Muscle of leg (tissue), 11 donors: ENCODE results near the gene ZNF407. TPM values are rescaled to one million over a fixed set of nuclear protein-coding genes. Genes with fewer than 3 reads are reported as not detected.

Experiments
- DNase-seq: peaks from one replicate; pipeline ENCODE4 v3.0.0; 2013
- H3K27ac ChIP-seq: one replicate; pipeline ENCODE4 v1.5.1; 2013; ENCODE audit warnings: mild to moderate bottlenecking, low read length, control low read depth
- H3K27me3 ChIP-seq: one replicate; pipeline ENCODE4 v1.6.1; 2013; ENCODE audit warnings: low read length; ENCODE audit not compliant: control insufficient read depth, insufficient read depth
- H3K36me3 ChIP-seq: one replicate; pipeline ENCODE4 v1.6.1; 2013; ENCODE audit warnings: low read length; ENCODE audit not compliant: control insufficient read depth, insufficient read depth
- H3K4me1 ChIP-seq: one replicate; pipeline ENCODE4 v1.6.1; 2013; ENCODE audit warnings: low read length; ENCODE audit not compliant: control insufficient read depth, insufficient read depth
- H3K4me3 ChIP-seq: one replicate; pipeline ENCODE4 v1.5.1; 2013; ENCODE audit warnings: low read length, control low read depth
- H3K9me3 ChIP-seq: replicated peaks from 2 replicates; pipeline ENCODE4 v1.6.1; 2013; ENCODE audit warnings: low read depth, low read length; ENCODE audit not compliant: control insufficient read depth
- WGBS: methylation state at CpG from one replicate; pipeline ENCODE4 v1.1.5; 2013; ENCODE audit warnings: missing lambda C conversion rate; ENCODE audit not compliant: insufficient coverage; 5-methylcytosine and 5-hydroxymethylcytosine counted together
- polyA plus RNA-seq, 8 donors: library from polyadenylated mRNA; unstranded; fragments of 120-200 nt; gene quantifications; one replicate each; pipeline versions ENCODE4 v1.2.1 to v1.2.3, GENCODE V29; 2013; ENCODE audit warnings: inconsistent platforms in 1 of 8, low replicate concordance in 1 of 8; ENCODE audit not compliant: insufficient read length in 8 of 8, insufficient read depth in 1 of 8
- total RNA-seq: library from RNA; stranded (reverse); fragments of 120-200 nt; gene quantifications from one replicate; pipeline ENCODE4 v1.2.4, GENCODE V29; 2013

Gene ZNF407
- total and polyA plus RNA-seq, 9 donors = 5.3 to 10.7 (median 6.4) TPM

- Histone ChIP-seq H3K4me1 (peaks cover 14% of the 10 kb centered on the region), H3K27ac (no peak overlapping the region), H3K9me3 (no peaks in the 10 kb centered on the region), H3K4me3 (no peak overlapping the region), H3K36me3 (no peaks in the 10 kb centered on the region), H3K27me3 (no peaks in the 10 kb centered on the region)
- 66% methylated on average over 12 of the region's 16 CpGs for WGBS
- DNase-seq = no peak
Observed at GRCh38 chr18:75112186-75113096, 514.8 kb downstream of the ZNF407 start.

DNA sequence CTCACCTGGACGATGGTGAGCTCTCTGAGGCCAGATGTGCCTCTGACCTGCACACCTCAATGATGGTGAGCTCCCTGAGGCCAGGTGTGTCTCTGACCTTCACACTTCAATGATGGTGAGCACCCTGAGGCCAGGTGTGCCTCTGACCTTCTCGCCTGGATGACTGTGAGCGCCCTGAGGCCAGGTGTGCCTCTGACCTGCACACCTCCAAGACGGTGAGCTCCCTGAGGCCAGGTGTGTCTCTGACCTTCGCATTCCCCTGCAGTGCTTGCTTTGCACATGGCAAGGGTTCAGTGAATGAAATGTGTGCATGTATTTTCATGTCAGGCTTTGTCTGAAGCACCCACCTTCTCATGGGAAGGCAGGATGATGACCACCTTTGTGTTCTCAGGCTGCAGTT, 515.8 kb downstream of the ZNF407 start:
- Histone ChIP-seq H3K27ac (no peak overlapping the region), H3K9me3 (no peaks in the 10 kb centered on the region), H3K4me3 (no peak overlapping the region), H3K27me3 (no peaks in the 10 kb centered on the region), H3K36me3 (no peaks in the 10 kb centered on the region), H3K4me1 (peaks cover 14% of the 10 kb centered on the region)
- WGBS = 86% methylated on average over 4 of the region's 5 CpGs
- DNase-seq = no peak

- H3K36me3 ChIP-seq = no peaks in the 10 kb centered on the region
- no peak for DNase-seq
- H3K27me3 ChIP-seq = no peaks in the 10 kb centered on the region
- WGBS = 76% methylated on average over 3 of the region's 6 CpGs
- no peaks in the 10 kb centered on the region for H3K9me3 ChIP-seq
- H3K27ac ChIP-seq = no peak overlapping the region
- H3K4me1 ChIP-seq = peaks cover 10% of the 10 kb centered on the region
- H3K4me3 ChIP-seq = no peak overlapping the region
Observed at GRCh38 chr18:75114231-75114764, 516.6 kb downstream of the ZNF407 start.

Other genes with a start within 250 kb of the ZNF407 start
- gene DIPK1C, start 140.6 kb upstream of the ZNF407 start, total RNA-seq = 6.1 TPM
- gene DIPK1C, start 140.6 kb upstream of the ZNF407 start, polyA plus RNA-seq = 10 to 100 TPM; 11.1 to 18.1 (median 15.0) TPM
- 27.5 TPM for gene CNDP2, start 101.5 kb upstream of the ZNF407 start, total RNA-seq
- gene CNDP2, start 101.5 kb upstream of the ZNF407 start, polyA plus RNA-seq = 10 to 100 TPM; 51.5 to 82.3 (median 59.7) TPM
- gene CNDP1, start 63.4 kb upstream of the ZNF407 start, total RNA-seq = 0.13 TPM
- gene CNDP1, start 63.4 kb upstream of the ZNF407 start, polyA plus RNA-seq = under 1 TPM in 7 of 8 donors, not detected in 1; 0.04 to 0.76 (median 0.29) TPM